Panc1 (cell line): ENCODE data around the gene C16orf82. TPM values are rescaled to one million over a fixed set of nuclear protein-coding genes. Genes with fewer than 3 reads are reported as not detected.

Source experiments
- ATAC-seq: fragments of 200-7000 bp; cut with Tn5 transposase; 2 replicates; pipeline ENCODE4 v1.9.1; 2020; ENCODE audit warnings: mild to moderate bottlenecking, moderate library complexity
- BruUV-seq: library from RNA; stranded (reverse); fragments of 400-500 nt; replicated peaks from 2 replicates; lab custom pipeline; 2021; lab: Mats Ljungman, UMichigan
- CTCF ChIA-PET: fragments of 300-600 bp; sonication (Branson Sonifier 250); formaldehyde crosslinking; loops from one replicate; lab custom pipeline; 2022; ENCODE audit warnings: antibody characterized with exemption; lab: Charles Lee
- POLR2A ChIA-PET: fragments of 300-600 bp; sonication (Branson Sonifier 250); formaldehyde crosslinking; loops from one replicate; lab custom pipeline; 2022; ENCODE audit warnings: antibody characterized with exemption; lab: Charles Lee
- DNase-seq: peaks from one replicate; pipeline ENCODE4 v3.0.0-alpha.2; 2010; ENCODE audit warnings: low read depth, low spot score
- H3K27ac ChIP-seq: 2 replicates; pipeline ENCODE4 v1.5.1; 2011; ENCODE audit warnings: mild to moderate bottlenecking, low read length, inconsistent platforms
- H3K27me3 ChIP-seq: fragments of 200-500 bp; sonication (Bioruptor generic); 2 replicates; pipeline ENCODE4 v1.6.0; 2014; ENCODE audit warnings: low read length, inconsistent platforms; ENCODE audit not compliant: control insufficient read depth, insufficient read depth
- H3K36me3 ChIP-seq: fragments of 200-500 bp; sonication (Bioruptor generic); 2 replicates; pipeline ENCODE4 v1.5.1; 2014; ENCODE audit warnings: inconsistent platforms, mild to moderate bottlenecking, low read length, moderate library complexity; ENCODE audit not compliant: control insufficient read depth, insufficient read depth
- H3K4me1 ChIP-seq: 2 replicates; pipeline ENCODE4 v1.5.1; 2011; ENCODE audit warnings: inconsistent platforms, mild to moderate bottlenecking, low read length, moderate library complexity; ENCODE audit not compliant: control insufficient read depth, insufficient read depth
- H3K4me3 ChIP-seq, 2 experiments: 2 replicates each; pipeline ENCODE4 v1.5.1; 2011 to 2012; ENCODE audit warnings: low read depth in 2 of 2, low read length in 2 of 2, mild to moderate bottlenecking in 2 of 2, inconsistent platforms in 1 of 2, moderate library complexity in 1 of 2
- H3K9me3 ChIP-seq: fragments of 200-500 bp; sonication (Bioruptor generic); 2 replicates; pipeline ENCODE4 v1.5.1; 2014; ENCODE audit warnings: low read depth, mild to moderate bottlenecking, inconsistent platforms, low read length, moderate library complexity; ENCODE audit not compliant: control insufficient read depth, insufficient read depth
- POLR2AphosphoS5 ChIP-seq: IDR thresholded peaks from 2 replicates; pipeline ENCODE4 v1.6.1; 2012; ENCODE audit warnings: mild to moderate bottlenecking, low read depth, low read length, moderate library complexity
- SIN3A ChIP-seq: IDR thresholded peaks from 2 replicates; pipeline ENCODE4 v1.6.1; 2012; ENCODE audit warnings: low read depth, mild to moderate bottlenecking, low read length, moderate library complexity, borderline replicate concordance; ENCODE audit not compliant: insufficient read depth
- TCF7L2 ChIP-seq: IDR thresholded peaks from 2 replicates; pipeline ENCODE4 v1.6.1; 2011; ENCODE audit warnings: mild to moderate bottlenecking, low read depth, low read length, inconsistent platforms
- in situ Hi-C: cut with HindIII; loops from 2 replicates; pipeline ENCODE4 v1.10.0; 2016; ENCODE audit warnings: low sequenced_read_pairs, low pct_unique_long_range_greater_than_20kb
- intact Hi-C: fragments of 100-400 bp; cut with micrococcal nuclease; formaldehyde crosslinking; loops from one replicate; pipeline ENCODE4 v1.10.0; 2022; ENCODE audit not compliant: unreplicated experiment
- total RNA-seq: library from RNA; stranded (reverse); gene quantifications from one replicate; pipeline ENCODE4 v1.2.1, GENCODE V29; 2021; ENCODE audit not compliant: unreplicated experiment
- TF ChIP-seq, protein P1 (sequence below): fragments of 450-650 bp; IDR thresholded peaks from 2 replicates; pipeline ENCODE4 v1.5.1; 2017; ENCODE audit warnings: mild to moderate bottlenecking
- TF ChIP-seq, protein P2 (sequence below), 2 experiments: IDR thresholded peaks; 2 replicates each; pipeline ENCODE4 v1.6.1; 2011 to 2012; ENCODE audit warnings: low read depth in 2 of 2, control low read depth in 1 of 2, low read length in 1 of 2, mild to moderate bottlenecking in 1 of 2, moderate library complexity in 1 of 2; ENCODE audit not compliant: insufficient read depth in 1 of 2

The C16orf82 gene
- total RNA-seq, 1 experiment from 2014 or later: not detected

DNA sequence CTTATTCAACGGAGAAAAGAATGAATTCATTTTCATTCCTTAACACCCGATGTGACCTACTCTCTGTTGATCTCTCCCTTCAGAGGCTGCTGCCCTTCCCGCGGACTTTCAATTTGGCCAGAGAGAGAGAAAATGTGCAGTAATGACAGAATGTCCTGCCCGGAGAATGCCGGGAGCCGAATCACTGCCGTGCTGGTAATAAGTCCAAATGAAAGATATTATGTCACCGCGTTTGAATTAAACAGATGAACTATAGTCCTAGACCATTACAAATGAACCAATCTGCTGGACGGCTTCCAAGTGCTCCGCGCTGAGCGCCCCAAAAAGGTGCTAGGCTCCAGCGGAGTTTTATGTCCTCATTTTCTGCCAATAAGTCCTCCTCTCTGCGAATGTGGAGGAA lies 14.7 kb upstream of the C16orf82 start:
- no peak for ATAC-seq

DNA sequence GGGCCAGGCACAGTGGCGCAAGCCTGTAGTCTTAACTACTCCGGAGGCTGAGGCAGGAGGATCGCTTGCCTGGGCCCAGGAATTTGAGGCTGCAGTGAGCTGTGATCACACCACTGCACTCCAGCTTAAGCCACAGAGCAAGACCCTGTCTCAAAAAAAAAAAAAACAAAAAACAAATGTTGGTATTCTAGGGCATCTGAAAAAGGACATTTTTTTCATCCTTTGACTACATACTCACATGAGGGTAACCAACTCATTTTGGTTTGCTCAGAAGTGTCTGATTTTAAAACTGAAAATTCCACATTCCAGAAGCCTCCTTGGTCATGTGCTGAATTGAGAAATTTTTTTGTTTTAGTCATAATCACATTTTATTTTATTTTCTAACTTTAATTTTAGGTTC lies 12.7 kb upstream of the C16orf82 start:
- H3K9me3 ChIP-seq: no peaks in the 10 kb centered on the region
- H3K4me3 ChIP-seq: no peak overlapping the region
- no peak overlapping the region for H3K27ac ChIP-seq
- ChIA-PET CTCF (no interaction called here), POLR2A (no interaction called here)
- DNase-seq (no peak), ATAC-seq (no peak)
- in situ Hi-C loops: no loop called here
- H3K27me3 ChIP-seq: peaks cover 6% of the 10 kb centered on the region
- TF ChIP-seq TCF7L2 (no peak), POLR2AphosphoS5 (no peak), SIN3A (no peak)
- TF ChIP-seq, protein P1, sequence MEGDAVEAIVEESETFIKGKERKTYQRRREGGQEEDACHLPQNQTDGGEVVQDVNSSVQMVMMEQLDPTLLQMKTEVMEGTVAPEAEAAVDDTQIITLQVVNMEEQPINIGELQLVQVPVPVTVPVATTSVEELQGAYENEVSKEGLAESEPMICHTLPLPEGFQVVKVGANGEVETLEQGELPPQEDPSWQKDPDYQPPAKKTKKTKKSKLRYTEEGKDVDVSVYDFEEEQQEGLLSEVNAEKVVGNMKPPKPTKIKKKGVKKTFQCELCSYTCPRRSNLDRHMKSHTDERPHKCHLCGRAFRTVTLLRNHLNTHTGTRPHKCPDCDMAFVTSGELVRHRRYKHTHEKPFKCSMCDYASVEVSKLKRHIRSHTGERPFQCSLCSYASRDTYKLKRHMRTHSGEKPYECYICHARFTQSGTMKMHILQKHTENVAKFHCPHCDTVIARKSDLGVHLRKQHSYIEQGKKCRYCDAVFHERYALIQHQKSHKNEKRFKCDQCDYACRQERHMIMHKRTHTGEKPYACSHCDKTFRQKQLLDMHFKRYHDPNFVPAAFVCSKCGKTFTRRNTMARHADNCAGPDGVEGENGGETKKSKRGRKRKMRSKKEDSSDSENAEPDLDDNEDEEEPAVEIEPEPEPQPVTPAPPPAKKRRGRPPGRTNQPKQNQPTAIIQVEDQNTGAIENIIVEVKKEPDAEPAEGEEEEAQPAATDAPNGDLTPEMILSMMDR: no peak
- TF ChIP-seq, protein P2, sequence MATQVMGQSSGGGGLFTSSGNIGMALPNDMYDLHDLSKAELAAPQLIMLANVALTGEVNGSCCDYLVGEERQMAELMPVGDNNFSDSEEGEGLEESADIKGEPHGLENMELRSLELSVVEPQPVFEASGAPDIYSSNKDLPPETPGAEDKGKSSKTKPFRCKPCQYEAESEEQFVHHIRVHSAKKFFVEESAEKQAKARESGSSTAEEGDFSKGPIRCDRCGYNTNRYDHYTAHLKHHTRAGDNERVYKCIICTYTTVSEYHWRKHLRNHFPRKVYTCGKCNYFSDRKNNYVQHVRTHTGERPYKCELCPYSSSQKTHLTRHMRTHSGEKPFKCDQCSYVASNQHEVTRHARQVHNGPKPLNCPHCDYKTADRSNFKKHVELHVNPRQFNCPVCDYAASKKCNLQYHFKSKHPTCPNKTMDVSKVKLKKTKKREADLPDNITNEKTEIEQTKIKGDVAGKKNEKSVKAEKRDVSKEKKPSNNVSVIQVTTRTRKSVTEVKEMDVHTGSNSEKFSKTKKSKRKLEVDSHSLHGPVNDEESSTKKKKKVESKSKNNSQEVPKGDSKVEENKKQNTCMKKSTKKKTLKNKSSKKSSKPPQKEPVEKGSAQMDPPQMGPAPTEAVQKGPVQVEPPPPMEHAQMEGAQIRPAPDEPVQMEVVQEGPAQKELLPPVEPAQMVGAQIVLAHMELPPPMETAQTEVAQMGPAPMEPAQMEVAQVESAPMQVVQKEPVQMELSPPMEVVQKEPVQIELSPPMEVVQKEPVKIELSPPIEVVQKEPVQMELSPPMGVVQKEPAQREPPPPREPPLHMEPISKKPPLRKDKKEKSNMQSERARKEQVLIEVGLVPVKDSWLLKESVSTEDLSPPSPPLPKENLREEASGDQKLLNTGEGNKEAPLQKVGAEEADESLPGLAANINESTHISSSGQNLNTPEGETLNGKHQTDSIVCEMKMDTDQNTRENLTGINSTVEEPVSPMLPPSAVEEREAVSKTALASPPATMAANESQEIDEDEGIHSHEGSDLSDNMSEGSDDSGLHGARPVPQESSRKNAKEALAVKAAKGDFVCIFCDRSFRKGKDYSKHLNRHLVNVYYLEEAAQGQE (IDR thresholded peaks at IDR 0.05; ENCODE audit: insufficient read depth in 1 of 2, low read depth in 2 of 2, low read length in 1 of 2): no peak
- no peaks in the 10 kb centered on the region for H3K36me3 ChIP-seq
- BruUV-seq: no TSS peak
- no peaks in the 10 kb centered on the region for H3K4me1 ChIP-seq
- intact Hi-C loops: no loop called here

More for the DNA sequence above, 14.7 kb upstream of the C16orf82 start:
- TF ChIP-seq POLR2AphosphoS5: no peak
- TF ChIP-seq, protein P2 (IDR thresholded peaks at IDR 0.05; ENCODE audit: insufficient read depth in 1 of 2, low read depth in 2 of 2, low read length in 1 of 2): no peak
- TF ChIP-seq, protein P1: no peak
- TF ChIP-seq TCF7L2: no peak
- no peak for TF ChIP-seq SIN3A
- in situ Hi-C loops (no loop called here), intact Hi-C loops (no loop called here)
- Histone ChIP-seq H3K36me3 (no peaks in the 10 kb centered on the region), H3K4me3 (no peak overlapping the region), H3K4me1 (no peaks in the 10 kb centered on the region), H3K27ac (no peak overlapping the region), H3K27me3 (peaks cover 6% of the 10 kb centered on the region), H3K9me3 (no peaks in the 10 kb centered on the region)
- DNase-seq: no peak
- ChIA-PET POLR2A (no interaction called here), CTCF (no interaction called here)
- no TSS peak for BruUV-seq
